Bronchial smooth muscle cell (primary cell): ENCODE results near the gene S100A3. TPM values are rescaled to one million over a fixed set of nuclear protein-coding genes. Genes with fewer than 3 reads are reported as not detected.

Experiments
- total RNA-seq: library from RNA; depleted of rRNA; stranded (reverse); fragments of >200 nt; gene quantifications from 2 replicates; pipeline ENCODE4 v1.2.1, GENCODE V29; 2014

Gene S100A3
- 4.3 and 9.6 TPM in 2 replicates for total RNA-seq

GRCh38 chr1:153548722-153549688 is at the start of gene S100A3:
S100A3 (minus strand) TSS chr1:153549258; CDS start chr1:153548485, 773 bp downstream.

GRCh38 chr1:153565529-153566374 is 16.7 kb upstream of the S100A3 start, which contains the start of gene S100A2:
S100A2 (minus strand) TSS chr1:153565844; CDS start chr1:153563877, 1,967 bp downstream.

DNA sequence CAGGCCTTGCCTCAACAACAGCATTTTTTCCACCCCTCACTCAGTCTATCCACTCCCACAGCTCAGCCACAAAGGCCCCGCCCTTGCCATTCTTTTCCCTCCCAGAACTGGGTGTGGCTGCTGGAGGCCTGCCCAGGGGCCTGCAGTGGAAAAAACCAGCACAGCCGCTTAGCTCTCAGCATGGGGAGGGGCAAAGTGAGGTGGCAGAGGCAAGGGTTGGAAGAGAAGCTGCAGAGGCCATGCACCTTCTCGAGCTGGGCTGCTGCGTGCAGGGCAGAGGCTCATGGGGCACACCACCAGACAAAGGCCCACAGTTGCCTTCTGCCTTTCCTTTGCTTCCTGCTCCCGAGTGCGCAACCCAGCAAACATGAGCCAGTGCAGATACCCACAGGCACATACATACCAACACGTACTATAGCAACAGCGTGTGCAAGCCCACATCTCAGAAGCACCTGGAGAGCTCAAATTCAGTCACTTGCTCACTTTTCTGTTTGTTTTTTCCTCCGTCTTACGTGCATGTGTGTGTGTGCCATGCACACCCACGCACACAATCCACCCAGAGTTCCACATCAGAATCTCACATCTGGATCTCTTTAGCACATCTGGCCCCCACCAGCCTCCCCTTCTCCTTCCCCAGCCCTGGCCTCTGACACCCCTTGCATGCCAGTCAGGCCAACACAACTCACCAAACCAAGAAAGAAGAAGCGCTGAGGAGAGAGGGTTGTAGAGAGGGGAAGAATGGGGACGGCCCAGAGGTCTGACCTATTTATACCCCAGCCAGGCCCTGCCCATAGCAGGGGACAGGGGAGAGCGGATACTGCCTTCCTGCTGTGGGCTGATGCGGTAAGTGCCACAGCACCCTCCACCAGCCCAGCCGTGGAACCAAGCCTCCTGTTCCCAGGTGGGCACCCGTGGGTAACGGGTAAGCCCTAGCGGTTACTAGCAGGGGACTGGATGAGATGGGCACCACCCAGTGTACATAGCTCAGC is 3.7 kb downstream of the S100A3 start, which contains the start of gene S100A4:
Gene S100A4, minus strand, starts transcription at position 740 of the 989 bp plus-strand sequence. CDS start 1,012 bp downstream, outside the sequence.

DNA sequence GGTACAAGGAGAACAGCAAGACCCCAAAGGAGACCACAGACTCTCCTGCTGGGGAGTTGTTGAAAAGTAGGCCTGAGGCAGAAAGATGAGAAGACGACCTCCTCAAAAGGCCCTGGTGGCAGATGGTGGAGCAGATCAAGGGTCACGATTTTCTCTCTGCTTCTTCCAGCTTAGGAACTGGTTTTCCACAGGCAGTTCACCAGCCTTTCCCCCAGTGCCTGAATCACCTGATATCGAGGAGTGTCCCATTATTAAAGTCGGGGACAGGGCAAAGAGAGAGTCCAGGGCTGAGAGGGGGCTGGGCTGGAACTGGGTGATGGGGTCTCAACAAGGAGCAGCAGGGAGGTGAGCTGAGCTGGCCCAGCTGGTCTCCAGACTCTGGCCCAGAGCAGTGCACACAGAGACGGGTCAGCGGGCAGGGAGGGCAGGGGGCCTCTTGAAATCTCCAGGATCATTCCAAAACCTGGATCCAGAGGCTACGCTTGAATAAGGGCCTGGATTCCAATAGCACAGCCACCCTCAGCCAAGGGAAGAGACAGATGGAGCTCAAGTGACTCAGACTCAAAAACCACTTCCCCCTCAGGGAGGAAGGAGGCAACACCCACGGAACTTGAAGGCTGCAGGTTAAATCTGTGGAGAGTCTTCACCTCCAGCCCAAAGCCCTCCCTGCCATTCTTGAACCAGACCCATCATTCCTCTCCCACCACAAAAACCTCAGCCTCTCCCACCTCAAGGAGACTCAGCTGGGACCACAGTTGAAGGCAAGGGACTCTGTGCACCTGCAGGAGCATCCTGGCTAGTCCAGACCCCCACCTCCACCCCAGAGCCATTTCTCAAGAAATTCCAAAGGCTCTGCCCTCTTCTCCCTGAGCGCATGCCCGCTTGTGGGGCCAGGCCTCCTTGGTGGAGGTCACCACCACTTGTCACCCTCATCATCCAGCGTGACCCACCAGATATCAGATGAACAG is 8.4 kb downstream of the S100A3 start, which contains the start of gene S100A5:
Gene S100A5, minus strand, starts transcription at position 541 of the 968 bp plus-strand sequence. CDS start 743 bp downstream, outside the sequence.

GRCh38 chr1:153535242-153536011 is 13.6 kb downstream of the S100A3 start, which contains the start of gene S100A6:
S100A6 (minus strand) TSS chr1:153535991; CDS start chr1:153535339, 652 bp downstream.

Other genes starting within 250 kb of the S100A3 start
- gene PGLYRP3, start 236.3 kb downstream of the S100A3 start, total RNA-seq: not detected in 2 replicates
- not detected in 2 replicates for gene PGLYRP4, start 200.4 kb downstream of the S100A3 start, total RNA-seq
- 1.1 and 2.5 TPM in 2 replicates for gene S100A9, start 191.4 kb downstream of the S100A3 start, total RNA-seq
- gene S100A12, start 173.6 kb downstream of the S100A3 start, total RNA-seq: not detected in 2 replicates
- 0.32 TPM in 1 of 2 replicates, not detected in the other for gene S100A8, start 158.2 kb downstream of the S100A3 start, total RNA-seq
- gene S100A7A, start 132.7 kb downstream of the S100A3 start, total RNA-seq: not detected in 2 replicates
- not detected in 2 replicates for gene S100A7, start 88.6 kb downstream of the S100A3 start, total RNA-seq
- 4,155 and 5,808 TPM in 2 replicates for gene S100A6, start 13.3 kb downstream of the S100A3 start, total RNA-seq
- gene S100A5, start 8.3 kb downstream of the S100A3 start, total RNA-seq: 0.77 TPM in 1 of 2 replicates, not detected in the other
- 471 and 540 TPM in 2 replicates for gene S100A4, start 3.5 kb downstream of the S100A3 start, total RNA-seq
- 3.6 and 3.8 TPM in 2 replicates for gene S100A2, start 16.6 kb upstream of the S100A3 start, total RNA-seq
- 140 and 155 TPM in 2 replicates for gene S100A16, start 63.9 kb upstream of the S100A3 start, total RNA-seq
- 0.47 and 2.1 TPM in 2 replicates for gene S100A14, start 67.1 kb upstream of the S100A3 start, total RNA-seq
- gene S100A13, start 78.2 kb upstream of the S100A3 start, total RNA-seq: 275 and 496 TPM in 2 replicates
- gene S100A1, start 79.2 kb upstream of the S100A3 start, total RNA-seq: 0.63 TPM in 1 of 2 replicates, not detected in the other
- 20.6 and 25.7 TPM in 2 replicates for gene CHTOP, start 84.8 kb upstream of the S100A3 start, total RNA-seq
- gene SNAPIN, start 109.4 kb upstream of the S100A3 start, total RNA-seq: 42.7 and 50.9 TPM in 2 replicates
- 140 and 148 TPM in 2 replicates for gene ILF2, start 121.7 kb upstream of the S100A3 start, total RNA-seq
- 1.9 and 9.4 TPM in 2 replicates for gene NPR1, start 129.4 kb upstream of the S100A3 start, total RNA-seq
- 28.5 and 32.1 TPM in 2 replicates for gene INTS3, start 178.8 kb upstream of the S100A3 start, total RNA-seq
- gene SLC27A3, start 226.1 kb upstream of the S100A3 start, total RNA-seq: 27.6 and 50.1 TPM in 2 replicates